Subcutaneous adipose tissue (tissue), 4 donors: Measurements from ENCODE around the gene WT1. TPM values are rescaled to one million over a fixed set of nuclear protein-coding genes. Genes with fewer than 3 reads are reported as not detected.

ENCODE experiments used
- total RNA-seq, 4 donors: library from RNA; depleted of rRNA; stranded (reverse); fragments of >200 nt; gene quantifications; one replicate each; pipeline ENCODE4 v1.1.0, GENCODE V29; 2016
- TF ChIP-seq, protein P1 (sequence below): fragments of 450-650 bp; IDR thresholded peaks from one replicate; pipeline ENCODE4 v1.5.1; 2016; ENCODE audit warnings: low read depth, mild to moderate bottlenecking, control low read depth, antibody characterized with exemption, moderate library complexity

Gene WT1
- total RNA-seq, 4 donors from 2014 or later = 0.82 TPM; not detected in 3

DNA sequence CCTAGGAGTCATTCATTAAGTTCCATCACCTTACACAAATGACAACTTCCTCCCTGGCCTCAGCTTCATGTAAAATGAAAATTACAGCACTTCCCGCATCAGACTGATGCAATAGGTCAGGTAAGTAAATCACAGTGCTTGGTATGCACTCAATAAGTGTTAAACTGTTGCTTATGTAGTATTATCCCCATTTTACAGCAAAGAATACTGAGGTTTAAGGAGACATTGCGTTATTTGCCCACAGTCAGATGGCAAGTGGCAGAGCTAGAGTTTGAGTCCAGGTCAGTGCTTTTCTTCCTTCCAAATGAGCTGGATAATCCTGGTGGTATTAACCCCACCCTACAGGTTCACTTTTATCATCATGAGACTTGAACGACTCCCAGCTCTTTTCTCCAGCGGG, 29.7 kb downstream of the WT1 start:
- TF ChIP-seq, protein P1, sequence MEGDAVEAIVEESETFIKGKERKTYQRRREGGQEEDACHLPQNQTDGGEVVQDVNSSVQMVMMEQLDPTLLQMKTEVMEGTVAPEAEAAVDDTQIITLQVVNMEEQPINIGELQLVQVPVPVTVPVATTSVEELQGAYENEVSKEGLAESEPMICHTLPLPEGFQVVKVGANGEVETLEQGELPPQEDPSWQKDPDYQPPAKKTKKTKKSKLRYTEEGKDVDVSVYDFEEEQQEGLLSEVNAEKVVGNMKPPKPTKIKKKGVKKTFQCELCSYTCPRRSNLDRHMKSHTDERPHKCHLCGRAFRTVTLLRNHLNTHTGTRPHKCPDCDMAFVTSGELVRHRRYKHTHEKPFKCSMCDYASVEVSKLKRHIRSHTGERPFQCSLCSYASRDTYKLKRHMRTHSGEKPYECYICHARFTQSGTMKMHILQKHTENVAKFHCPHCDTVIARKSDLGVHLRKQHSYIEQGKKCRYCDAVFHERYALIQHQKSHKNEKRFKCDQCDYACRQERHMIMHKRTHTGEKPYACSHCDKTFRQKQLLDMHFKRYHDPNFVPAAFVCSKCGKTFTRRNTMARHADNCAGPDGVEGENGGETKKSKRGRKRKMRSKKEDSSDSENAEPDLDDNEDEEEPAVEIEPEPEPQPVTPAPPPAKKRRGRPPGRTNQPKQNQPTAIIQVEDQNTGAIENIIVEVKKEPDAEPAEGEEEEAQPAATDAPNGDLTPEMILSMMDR = no peak

DNA sequence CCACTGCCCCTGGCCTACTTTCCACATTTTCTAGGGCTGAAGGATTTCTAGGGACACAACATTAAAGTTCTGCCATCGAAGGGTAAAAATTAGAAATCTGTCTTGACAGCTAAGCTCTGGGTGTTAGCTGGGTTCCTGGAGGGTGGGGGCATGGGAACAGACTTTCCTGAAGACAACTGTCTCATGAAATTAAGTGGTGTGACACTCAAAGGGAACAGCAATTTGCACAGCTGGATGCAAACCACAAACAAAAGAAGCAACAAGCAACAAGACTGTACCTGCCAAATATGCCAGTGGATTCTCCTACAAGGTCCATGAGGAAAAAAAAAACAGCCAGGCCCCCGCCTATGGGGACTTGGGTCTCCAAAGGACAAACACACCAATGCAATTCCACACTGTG, 32.5 kb downstream of the WT1 start:
- TF ChIP-seq, protein P1 = no peak

- TF ChIP-seq, protein P1 = no peak
These were observed 34.5 kb downstream of the WT1 start for GRCh38 chr11:32400670-32401369.

- TF ChIP-seq, protein P1 = no peak
These were observed 35.1 kb downstream of the WT1 start for GRCh38 chr11:32400196-32400595.

DNA sequence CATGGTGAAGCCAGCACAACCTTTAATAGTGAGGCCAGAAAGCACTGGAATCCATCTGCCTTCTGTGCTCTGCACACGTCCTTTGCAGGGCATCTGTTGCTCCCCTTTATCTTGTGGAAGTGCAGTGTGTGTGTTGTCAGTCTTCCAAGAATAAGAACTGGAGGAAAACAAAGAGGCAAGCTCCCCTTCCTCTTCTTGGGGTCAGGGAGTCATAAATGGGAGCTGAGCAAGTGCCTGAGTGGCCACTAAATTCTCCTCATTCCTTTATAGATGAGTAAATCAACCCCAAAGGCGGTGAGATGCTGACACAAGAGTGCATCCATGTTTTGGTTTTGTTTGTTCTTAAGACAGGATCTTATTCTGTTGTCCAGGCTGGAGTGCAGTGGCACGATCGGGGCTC, 38.3 kb downstream of the WT1 start:
- TF ChIP-seq, protein P1 = no peak

DNA sequence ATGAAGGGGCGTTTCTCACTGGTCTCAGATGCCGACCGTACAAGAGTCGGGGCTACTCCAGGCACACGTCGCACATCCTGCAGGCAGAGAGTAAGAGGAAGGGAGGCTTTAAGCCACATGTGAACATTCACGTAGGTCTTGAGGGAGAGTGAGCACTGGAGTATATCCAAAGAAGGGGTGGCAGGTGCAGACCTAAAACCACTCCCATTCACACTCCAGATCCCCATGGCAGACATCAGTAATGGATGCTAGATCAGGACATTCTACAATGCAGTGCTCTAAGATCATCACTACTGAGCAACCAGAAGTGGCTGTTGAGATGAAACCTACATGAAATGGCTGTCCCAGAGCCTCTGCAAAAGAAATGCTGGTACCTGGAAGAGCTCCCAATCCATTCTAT, 39.0 kb downstream of the WT1 start:
- TF ChIP-seq, protein P1 = no peak

- TF ChIP-seq, protein P1 = no peak
These were observed 40.2 kb downstream of the WT1 start for GRCh38 chr11:32395127-32395526.
